Keratinocyte (primary cell): ENCODE measurements around the gene MYLK4. TPM values are rescaled to one million over a fixed set of nuclear protein-coding genes. Genes with fewer than 3 reads are reported as not detected.
A peak's percentile ranks its signal among the peaks of the same experiment; 100 is the strongest.

Source experiments
- DNase-seq: peaks from one replicate; pipeline ENCODE4 v3.0.0-alpha.2; 2011; ENCODE audit warnings: low read depth, missing footprints, low spot score
- FAIRE-seq: peaks from 2 replicates; lab custom pipeline; 2011; peaks lifted over from hg19 to GRCh38; lab: Jason Lieb, UNC
- H2AFZ ChIP-seq: 2 replicates; pipeline ENCODE4 v1.6.0; 2012; ENCODE audit warnings: low read length, control low read depth, inconsistent platforms; ENCODE audit not compliant: control insufficient read depth
- H3K27ac ChIP-seq: 2 replicates; pipeline ENCODE4 v1.5.1; 2011; ENCODE audit warnings: low read length; ENCODE audit not compliant: control insufficient read depth, insufficient read depth
- H3K27me3 ChIP-seq: 3 replicates; pipeline ENCODE4 v1.6.0; 2011; ENCODE audit warnings: low read length; ENCODE audit not compliant: control insufficient read depth, insufficient read depth; ENCODE audit errors: extremely low read depth
- H3K36me3 ChIP-seq, 2 experiments: 2 replicates in 1 of 2; 3 replicates in 1 of 2; pipeline ENCODE4 v1.5.1; 2011; ENCODE audit warnings: low read length in 2 of 2, mild to moderate bottlenecking in 1 of 2; ENCODE audit not compliant: control insufficient read depth in 2 of 2, insufficient read depth in 2 of 2; ENCODE audit errors: extremely low read depth in 1 of 2
- H3K4me1 ChIP-seq: 3 replicates; pipeline ENCODE4 v1.5.1; 2011; ENCODE audit warnings: low read length; ENCODE audit not compliant: control insufficient read depth, insufficient read depth; ENCODE audit errors: extremely low read depth
- H3K4me2 ChIP-seq: 3 replicates; pipeline ENCODE4 v1.6.0; 2011; ENCODE audit warnings: low read depth, low read length; ENCODE audit not compliant: control insufficient read depth, insufficient read depth; ENCODE audit errors: extremely low read depth
- H3K4me3 ChIP-seq, 3 experiments: fragments of 200-600 bp in 1 of 3; sonication (generic) in 1 of 3; 2 replicates in 2 of 3; 3 replicates in 1 of 3; pipeline ENCODE4 v1.5.1; 2011 to 2016; ENCODE audit warnings: low read length in 3 of 3, mild to moderate bottlenecking in 3 of 3, control low read depth in 2 of 3, inconsistent platforms in 1 of 3, low read depth in 1 of 3, mixed read lengths in 1 of 3, mixed run types in 1 of 3, moderate library complexity in 1 of 3; ENCODE audit not compliant: control insufficient read depth in 2 of 3, insufficient read depth in 2 of 3; ENCODE audit errors: extremely low read depth in 1 of 3
- H3K79me2 ChIP-seq: 2 replicates; pipeline ENCODE4 v1.6.0; 2012; ENCODE audit warnings: low read length; ENCODE audit not compliant: control insufficient read depth, insufficient read depth
- H3K9ac ChIP-seq: 3 replicates; pipeline ENCODE4 v1.6.0; 2011; ENCODE audit warnings: low read length; ENCODE audit not compliant: control insufficient read depth, insufficient read depth; ENCODE audit errors: extremely low read depth
- H3K9me1 ChIP-seq: 3 replicates; pipeline ENCODE4 v1.6.0; 2011; ENCODE audit warnings: low read length; ENCODE audit not compliant: control insufficient read depth, insufficient read depth; ENCODE audit errors: extremely low read depth
- H3K9me3 ChIP-seq: 2 replicates; pipeline ENCODE4 v1.5.1; 2012; ENCODE audit warnings: low read depth, low read length; ENCODE audit not compliant: control insufficient read depth
- H4K20me1 ChIP-seq: 3 replicates; pipeline ENCODE4 v1.6.0; 2011; ENCODE audit warnings: low read length; ENCODE audit not compliant: control insufficient read depth, insufficient read depth; ENCODE audit errors: extremely low read depth
- CTCF ChIP-seq, 3 experiments: IDR thresholded peaks in 1 of 3; conservative IDR thresholded peaks in 1 of 3; optimal IDR thresholded peaks in 1 of 3; 2 replicates in 2 of 3; 3 replicates in 1 of 3; pipeline versions ENCODE3 to v1.5.1; 2011; ENCODE audit warnings: low read length in 3 of 3, mild to moderate bottlenecking in 3 of 3, moderate library complexity in 2 of 3, control low read depth in 1 of 3, inconsistent platforms in 1 of 3; ENCODE audit not compliant: insufficient read depth in 2 of 3; ENCODE audit errors: extremely low read depth in 1 of 3
- EZH2 ChIP-seq: IDR thresholded peaks from one replicate; pipeline ENCODE4 v1.6.1; 2012; ENCODE audit warnings: inconsistent platforms, mild to moderate bottlenecking, low read length, moderate library complexity
- dilution Hi-C: fragments of 300-500 bp; cut with MboI; formaldehyde crosslinking; loops from one replicate; pipeline ENCODE4 v1.7.0; 2020; ENCODE audit warnings: low sequenced_read_pairs; ENCODE audit not compliant: extremely low pct_ligation_motif_present
- polyA plus RNA-seq, 5 experiments: library from polyadenylated mRNA; depleted of rRNA in 3 of 5; stranded (reverse) in 3 of 5; stranded (forward) in 1 of 5; unstranded in 1 of 5; fragments of >200 nt; gene quantifications; 1 replicate in 1 of 5; 2 replicates in 3 of 5; 3 replicates in 1 of 5; pipeline versions ENCODE4 v1.2.1 to v1.2.3, GENCODE V29; 2011 to 2012; ENCODE audit warnings: missing spikeins in 2 of 5, low read depth in 1 of 5, low replicate concordance in 1 of 5

MYLK4 gene
- polyA plus RNA-seq, 1 donor (not counting 4 experiments of a cell fraction or from before 2014, with no cell fraction given): 0.31 TPM

GRCh38 chr6:2659882-2660281 is 90.8 kb downstream of the MYLK4 start:
- no peaks in the 10 kb centered on the region for H3K36me3 ChIP-seq
- no peaks in the 10 kb centered on the region for H3K79me2 ChIP-seq
- TF ChIP-seq EZH2: no peak
- TF ChIP-seq CTCF (optimal IDR thresholded peaks at IDR 0.05 in 1 of 3, IDR thresholded peaks at IDR 0.05 in 1 of 3, conservative IDR thresholded peaks at IDR 0.05 in 1 of 3; ENCODE audit: extremely low read depth in 1 of 3, insufficient read depth in 2 of 3, low read length in 3 of 3): no peak
- no peak overlapping the region for H3K9ac ChIP-seq
- H2AFZ ChIP-seq: peak overlapping the region; percentile 58
- DNase-seq: peak; percentile 23
- H3K4me3 ChIP-seq: no peak overlapping the region
- H3K27me3 ChIP-seq: no peaks in the 10 kb centered on the region
- H3K9me1 ChIP-seq: no peaks in the 10 kb centered on the region
- peak overlapping the region; percentile 25 for H3K27ac ChIP-seq
- H3K4me1 ChIP-seq: peaks cover 26% of the 10 kb centered on the region
- H4K20me1 ChIP-seq: no peaks in the 10 kb centered on the region
- no peak overlapping the region for H3K4me2 ChIP-seq
- dilution Hi-C loops: no loop called here
- peaks cover 2% of the 10 kb centered on the region for H3K9me3 ChIP-seq
- FAIRE-seq: peak; percentile 91

GRCh38 chr6:2659381-2659780 is 91.3 kb downstream of the MYLK4 start:
- H3K4me1 ChIP-seq: peaks cover 26% of the 10 kb centered on the region
- TF ChIP-seq EZH2 (no peak), CTCF (optimal IDR thresholded peaks at IDR 0.05 in 1 of 3, IDR thresholded peaks at IDR 0.05 in 1 of 3, conservative IDR thresholded peaks at IDR 0.05 in 1 of 3; ENCODE audit: extremely low read depth in 1 of 3, insufficient read depth in 2 of 3, low read length in 3 of 3) (no peak)
- no peaks in the 10 kb centered on the region for H4K20me1 ChIP-seq
- no peak overlapping the region for H3K4me3 ChIP-seq
- no peak overlapping the region for H2AFZ ChIP-seq
- H3K9me3 ChIP-seq: peaks cover 2% of the 10 kb centered on the region
- no peak overlapping the region for H3K4me2 ChIP-seq
- H3K36me3 ChIP-seq: no peaks in the 10 kb centered on the region
- no peaks in the 10 kb centered on the region for H3K9me1 ChIP-seq
- peak overlapping the region; percentile 22 for H3K27ac ChIP-seq
- FAIRE-seq (no peak), DNase-seq (no peak)
- H3K27me3 ChIP-seq: no peaks in the 10 kb centered on the region
- dilution Hi-C loops: no loop called here
- no peak overlapping the region for H3K9ac ChIP-seq
- no peaks in the 10 kb centered on the region for H3K79me2 ChIP-seq
